GM12892 (cell line): Measurements from ENCODE around the gene NPFFR1.
"Not testable (repeated sequence)": the region's sequence is repeated elsewhere in the genome, so short reads cannot be mapped to it uniquely, and the experiment has no call there.

Source experiments
- POLR2A ChIP-seq: IDR thresholded peaks from 2 replicates; pipeline ENCODE4 v1.6.1; 2011; ENCODE audit warnings: low read depth, low read length, control low read depth
- POLR2AphosphoS5 ChIP-seq: IDR thresholded peaks from 2 replicates; pipeline ENCODE4 v1.6.1; 2011; ENCODE audit warnings: low read depth, low read length, control low read depth
- TAF1 ChIP-seq: IDR thresholded peaks from 2 replicates; pipeline ENCODE4 v1.6.1; 2011; ENCODE audit warnings: low read depth, mild to moderate bottlenecking, control low read depth, low read length, borderline replicate concordance

GRCh38 chr10:70222811-70223447 is 60.9 kb downstream of the NPFFR1 start:
- TF ChIP-seq POLR2A, TAF1, POLR2AphosphoS5: not testable (repeated sequence)
